ENCODE measurements around the gene UBL5. TPM values are rescaled to one million over a fixed set of nuclear protein-coding genes. Genes with fewer than 3 reads are reported as not detected.
A peak's percentile ranks its signal among the peaks of the same experiment; 100 is the strongest.

The UBL5 gene
- total RNA-seq, 1 donor = 111 TPM

GRCh38 chr19:9791552-9792205 is 36.0 kb upstream of the UBL5 start:
- Histone ChIP-seq H3K27ac (ENCODE audit: low read depth, low read length) (peak overlapping the region; percentile 41), H3K4me3 (ENCODE audit: insufficient read depth, low read length) (peak overlapping the region; percentile 85), H3K4me1 (ENCODE audit: insufficient read depth, low read length) (peaks cover 7% of the 10 kb centered on the region), H3K27me3 (ENCODE audit: insufficient read depth, low read length) (no peaks in the 10 kb centered on the region), H3K9me3 (ENCODE audit: low read depth, low read length) (no peaks in the 10 kb centered on the region), H3K79me2 (ENCODE audit: insufficient read depth, low read length) (no peaks in the 10 kb centered on the region), H4K20me1 (ENCODE audit: insufficient read depth, low read length) (no peaks in the 10 kb centered on the region), H3K4me2 (ENCODE audit: insufficient read depth, low read length) (peak overlapping the region; percentile 84), H2AFZ (ENCODE audit: low read length) (peak overlapping the region; percentile 90), H3K36me3 (ENCODE audit: insufficient read depth, low read length) (no peaks in the 10 kb centered on the region)
- peak; percentile 96 for DNase-seq (ENCODE audit: insufficient read length, low spot score, missing footprints)
- no peak for TF ChIP-seq CTCF (IDR thresholded peaks at IDR 0.05; ENCODE audit: extremely low read depth, low read depth, low read length)

- H3K27ac ChIP-seq (ENCODE audit: low read depth, low read length) = peak overlapping the region; percentile 58
These were observed 35.3 kb upstream of the UBL5 start for GRCh38 chr19:9792206-9793070.

GRCh38 chr19:9793071-9793591 is 34.6 kb upstream of the UBL5 start:
- Histone ChIP-seq H3K27ac (ENCODE audit: low read depth, low read length) (peak overlapping the region; percentile 58), H4K20me1 (ENCODE audit: insufficient read depth, low read length) (no peaks in the 10 kb centered on the region), H3K4me3 (ENCODE audit: insufficient read depth, low read length) (peak overlapping the region; percentile 85), H2AFZ (ENCODE audit: low read length) (peak overlapping the region; percentile 98), H3K4me2 (ENCODE audit: insufficient read depth, low read length) (peak overlapping the region; percentile 90), H3K27me3 (ENCODE audit: insufficient read depth, low read length) (no peaks in the 10 kb centered on the region), H3K4me1 (ENCODE audit: insufficient read depth, low read length) (peaks cover 7% of the 10 kb centered on the region), H3K9me3 (ENCODE audit: low read depth, low read length) (no peaks in the 10 kb centered on the region), H3K79me2 (ENCODE audit: insufficient read depth, low read length) (no peaks in the 10 kb centered on the region), H3K36me3 (ENCODE audit: insufficient read depth, low read length) (no peaks in the 10 kb centered on the region)
- DNase-seq (ENCODE audit: insufficient read length, low spot score, missing footprints) = peak; percentile 74
- TF ChIP-seq CTCF (IDR thresholded peaks at IDR 0.05; ENCODE audit: extremely low read depth, low read depth, low read length) = no peak

More at GRCh38 chr19:9792206-9793070, 35.3 kb upstream of the UBL5 start:
- Histone ChIP-seq H2AFZ (ENCODE audit: low read length) (peak overlapping the region; percentile 98), H3K9me3 (ENCODE audit: low read depth, low read length) (no peaks in the 10 kb centered on the region), H3K79me2 (ENCODE audit: insufficient read depth, low read length) (no peaks in the 10 kb centered on the region), H3K27me3 (ENCODE audit: insufficient read depth, low read length) (no peaks in the 10 kb centered on the region), H3K4me1 (ENCODE audit: insufficient read depth, low read length) (peaks cover 7% of the 10 kb centered on the region), H3K4me2 (ENCODE audit: insufficient read depth, low read length) (peak overlapping the region; percentile 90), H4K20me1 (ENCODE audit: insufficient read depth, low read length) (no peaks in the 10 kb centered on the region), H3K36me3 (ENCODE audit: insufficient read depth, low read length) (no peaks in the 10 kb centered on the region), H3K4me3 (ENCODE audit: insufficient read depth, low read length) (peak overlapping the region; percentile 85)
- peak; percentile 94 for DNase-seq (ENCODE audit: insufficient read length, low spot score, missing footprints)
- no peak for TF ChIP-seq CTCF (IDR thresholded peaks at IDR 0.05; ENCODE audit: extremely low read depth, low read depth, low read length)

All from osteoblast (primary cell).